ENCODE data around the gene RALGPS1.

RALGPS1 gene

DNA sequence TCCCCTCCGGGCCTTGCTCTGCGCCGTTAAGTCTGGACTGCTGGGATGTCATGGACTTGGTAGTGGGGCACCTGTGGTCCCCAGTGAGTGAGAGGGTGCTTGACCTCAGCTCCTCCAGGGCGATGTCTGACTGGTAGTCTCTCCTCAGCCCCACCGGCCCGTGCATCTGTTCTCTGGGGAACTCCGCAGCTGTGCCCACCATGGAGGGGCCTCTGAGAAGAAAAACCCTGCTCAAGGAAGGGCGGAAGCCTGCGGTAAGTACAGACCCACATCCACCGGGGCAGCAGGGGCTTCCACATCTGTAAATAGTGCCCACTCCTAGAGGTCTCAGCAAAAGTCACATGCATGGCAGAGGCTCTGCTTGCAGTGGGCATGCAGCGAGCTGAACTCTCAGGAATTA lies 297.4 kb downstream of the RALGPS1 start:
- no peaks in the 10 kb centered on the region for H3K9me3 ChIP-seq
- TF ChIP-seq, protein P1, sequence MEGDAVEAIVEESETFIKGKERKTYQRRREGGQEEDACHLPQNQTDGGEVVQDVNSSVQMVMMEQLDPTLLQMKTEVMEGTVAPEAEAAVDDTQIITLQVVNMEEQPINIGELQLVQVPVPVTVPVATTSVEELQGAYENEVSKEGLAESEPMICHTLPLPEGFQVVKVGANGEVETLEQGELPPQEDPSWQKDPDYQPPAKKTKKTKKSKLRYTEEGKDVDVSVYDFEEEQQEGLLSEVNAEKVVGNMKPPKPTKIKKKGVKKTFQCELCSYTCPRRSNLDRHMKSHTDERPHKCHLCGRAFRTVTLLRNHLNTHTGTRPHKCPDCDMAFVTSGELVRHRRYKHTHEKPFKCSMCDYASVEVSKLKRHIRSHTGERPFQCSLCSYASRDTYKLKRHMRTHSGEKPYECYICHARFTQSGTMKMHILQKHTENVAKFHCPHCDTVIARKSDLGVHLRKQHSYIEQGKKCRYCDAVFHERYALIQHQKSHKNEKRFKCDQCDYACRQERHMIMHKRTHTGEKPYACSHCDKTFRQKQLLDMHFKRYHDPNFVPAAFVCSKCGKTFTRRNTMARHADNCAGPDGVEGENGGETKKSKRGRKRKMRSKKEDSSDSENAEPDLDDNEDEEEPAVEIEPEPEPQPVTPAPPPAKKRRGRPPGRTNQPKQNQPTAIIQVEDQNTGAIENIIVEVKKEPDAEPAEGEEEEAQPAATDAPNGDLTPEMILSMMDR (IDR thresholded peaks at IDR 0.05): no peak

GRCh38 chr9:127212453-127212852 lies 297.9 kb downstream of the RALGPS1 start:
- TF ChIP-seq, protein P1 (IDR thresholded peaks at IDR 0.05): no peak
- Histone ChIP-seq H3K27ac (no peak overlapping the region), H3K9me3 (no peaks in the 10 kb centered on the region), H3K27me3 (peaks cover 3% of the 10 kb centered on the region), H3K36me3 (no peaks in the 10 kb centered on the region), H3K4me3 (ENCODE audit: low read depth in 1 of 2, low read length in 1 of 2) (no peak overlapping the region), H3K4me1 (ENCODE audit: control insufficient read depth in 1 of 2, insufficient read depth in 1 of 2, low read depth in 1 of 2, low read length in 1 of 2) (no peaks in the 10 kb centered on the region)

More for the DNA sequence above, 297.4 kb downstream of the RALGPS1 start:
- Histone ChIP-seq H3K36me3 (no peaks in the 10 kb centered on the region), H3K27ac (no peak overlapping the region), H3K27me3 (peaks cover 3% of the 10 kb centered on the region), H3K4me1 (ENCODE audit: control insufficient read depth in 1 of 2, insufficient read depth in 1 of 2, low read depth in 1 of 2, low read length in 1 of 2) (no peaks in the 10 kb centered on the region), H3K4me3 (ENCODE audit: low read depth in 1 of 2, low read length in 1 of 2) (no peak overlapping the region)

GRCh38 chr9:127213859-127214258 lies 299.3 kb downstream of the RALGPS1 start:
- no peaks in the 10 kb centered on the region for H3K9me3 ChIP-seq
- no peaks in the 10 kb centered on the region for H3K4me1 ChIP-seq (ENCODE audit: control insufficient read depth in 1 of 2, insufficient read depth in 1 of 2, low read depth in 1 of 2, low read length in 1 of 2)
- no peak overlapping the region for H3K4me3 ChIP-seq (ENCODE audit: low read depth in 1 of 2, low read length in 1 of 2)
- no peaks in the 10 kb centered on the region for H3K36me3 ChIP-seq
- H3K27ac ChIP-seq: no peak overlapping the region
- H3K27me3 ChIP-seq: peaks cover 3% of the 10 kb centered on the region
- TF ChIP-seq, protein P1 (IDR thresholded peaks at IDR 0.05): no peak

DNA sequence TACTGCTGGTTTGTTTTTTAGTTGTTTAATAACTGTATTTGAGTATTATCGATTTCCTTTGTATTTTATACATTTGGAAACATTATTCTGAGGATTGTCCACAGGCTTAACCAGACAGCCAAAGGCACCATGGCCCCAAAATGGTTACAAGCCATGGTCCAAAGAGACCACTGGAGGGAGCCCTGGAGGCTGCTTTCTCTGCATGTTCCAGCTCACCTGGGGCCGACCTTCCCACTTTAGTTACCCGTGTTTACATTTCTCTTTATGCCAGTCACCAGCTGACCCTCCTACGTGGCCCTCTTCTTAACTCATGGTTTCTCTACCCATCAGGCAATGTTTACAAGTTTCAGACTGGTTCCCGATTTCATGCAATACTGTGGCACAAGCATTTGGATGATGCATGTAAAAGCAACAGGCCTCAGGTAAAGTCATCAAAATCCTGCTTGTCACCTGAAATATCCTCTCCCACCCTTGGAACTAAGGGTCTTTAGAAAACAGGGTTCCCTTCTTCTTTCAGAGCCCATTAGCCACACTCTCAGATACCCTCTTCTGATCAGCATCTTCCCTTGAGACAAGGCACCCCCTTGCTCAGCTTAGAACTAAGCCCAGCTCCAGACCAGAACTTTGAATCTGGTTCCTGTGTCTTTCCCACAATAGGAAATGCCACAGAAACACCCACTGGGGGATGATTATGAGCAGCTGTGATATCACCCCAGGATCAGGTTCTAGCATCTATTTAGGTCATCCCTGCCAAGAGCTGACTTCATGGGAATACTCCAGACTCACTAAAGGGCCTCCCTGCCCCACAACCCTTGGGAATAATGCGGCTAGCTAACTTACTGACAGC lies 300.1 kb downstream of the RALGPS1 start:
- no peak overlapping the region for H3K4me3 ChIP-seq (ENCODE audit: low read depth in 1 of 2, low read length in 1 of 2)
- H3K27me3 ChIP-seq: peaks cover 3% of the 10 kb centered on the region
- H3K4me1 ChIP-seq (ENCODE audit: control insufficient read depth in 1 of 2, insufficient read depth in 1 of 2, low read depth in 1 of 2, low read length in 1 of 2): no peaks in the 10 kb centered on the region
- no peaks in the 10 kb centered on the region for H3K9me3 ChIP-seq
- no peak overlapping the region for H3K27ac ChIP-seq
- TF ChIP-seq, protein P1 (IDR thresholded peaks at IDR 0.05): no peak
- H3K36me3 ChIP-seq: no peaks in the 10 kb centered on the region

DNA sequence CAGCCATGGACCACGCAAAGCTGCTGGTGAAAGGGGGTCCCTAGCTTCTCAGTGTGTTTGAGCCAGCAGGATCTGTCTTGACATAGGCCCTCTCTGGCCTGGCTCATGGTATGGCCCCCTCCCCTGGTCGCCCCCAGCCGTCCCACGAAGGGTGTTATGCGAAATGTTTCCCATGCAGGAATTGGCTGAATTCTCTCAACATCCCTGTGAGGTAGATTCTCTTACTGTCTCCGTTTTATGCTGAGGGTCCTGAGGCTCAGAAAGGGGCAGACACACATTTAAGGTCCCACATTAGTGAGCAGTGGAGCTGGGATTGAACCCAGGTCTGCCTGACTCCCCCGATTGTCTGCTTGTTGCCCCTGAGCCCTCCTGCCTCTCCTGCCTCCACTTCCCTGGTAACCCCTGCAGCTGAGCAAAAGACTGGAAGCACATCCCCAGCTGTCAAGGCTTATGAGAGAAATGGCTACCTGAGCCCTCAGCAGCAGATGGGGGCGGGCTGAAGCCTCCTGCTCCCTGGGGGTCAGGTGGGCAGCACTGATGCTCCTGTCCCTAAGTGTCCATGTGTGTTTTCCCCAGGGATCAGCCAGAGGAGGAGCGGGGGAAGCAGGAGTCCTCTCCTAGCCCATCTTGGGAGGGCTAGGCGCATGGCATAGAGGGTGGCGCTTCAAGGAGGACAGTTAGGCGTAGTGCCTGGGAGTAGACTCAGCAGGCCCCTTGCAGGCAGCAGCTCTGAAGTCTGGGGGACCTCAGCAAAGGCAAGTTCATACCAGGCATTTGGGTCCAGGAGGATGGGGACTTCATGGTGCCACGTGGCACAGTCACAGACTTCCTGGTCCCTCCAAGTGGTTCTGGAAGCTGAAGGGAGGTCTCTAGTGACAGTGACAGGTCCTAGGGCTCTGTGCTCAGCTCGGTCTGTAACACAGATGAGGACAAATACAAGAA lies 301.0 kb downstream of the RALGPS1 start:
- Histone ChIP-seq H3K4me3 (ENCODE audit: low read depth in 1 of 2, low read length in 1 of 2) (no peak overlapping the region), H3K4me1 (ENCODE audit: control insufficient read depth in 1 of 2, insufficient read depth in 1 of 2, low read depth in 1 of 2, low read length in 1 of 2) (no peaks in the 10 kb centered on the region), H3K27me3 (peaks cover 3% of the 10 kb centered on the region), H3K27ac (no peak overlapping the region), H3K9me3 (no peaks in the 10 kb centered on the region), H3K36me3 (no peaks in the 10 kb centered on the region)
- TF ChIP-seq, protein P1 (IDR thresholded peaks at IDR 0.05): no peak
